Measurements from ENCODE around the gene GINS2. TPM values are rescaled to one million over a fixed set of nuclear protein-coding genes. Genes with fewer than 3 reads are reported as not detected.

The GINS2 gene
- total RNA-seq, 1 experiment from 2014 or later, result 53.3 TPM

DNA sequence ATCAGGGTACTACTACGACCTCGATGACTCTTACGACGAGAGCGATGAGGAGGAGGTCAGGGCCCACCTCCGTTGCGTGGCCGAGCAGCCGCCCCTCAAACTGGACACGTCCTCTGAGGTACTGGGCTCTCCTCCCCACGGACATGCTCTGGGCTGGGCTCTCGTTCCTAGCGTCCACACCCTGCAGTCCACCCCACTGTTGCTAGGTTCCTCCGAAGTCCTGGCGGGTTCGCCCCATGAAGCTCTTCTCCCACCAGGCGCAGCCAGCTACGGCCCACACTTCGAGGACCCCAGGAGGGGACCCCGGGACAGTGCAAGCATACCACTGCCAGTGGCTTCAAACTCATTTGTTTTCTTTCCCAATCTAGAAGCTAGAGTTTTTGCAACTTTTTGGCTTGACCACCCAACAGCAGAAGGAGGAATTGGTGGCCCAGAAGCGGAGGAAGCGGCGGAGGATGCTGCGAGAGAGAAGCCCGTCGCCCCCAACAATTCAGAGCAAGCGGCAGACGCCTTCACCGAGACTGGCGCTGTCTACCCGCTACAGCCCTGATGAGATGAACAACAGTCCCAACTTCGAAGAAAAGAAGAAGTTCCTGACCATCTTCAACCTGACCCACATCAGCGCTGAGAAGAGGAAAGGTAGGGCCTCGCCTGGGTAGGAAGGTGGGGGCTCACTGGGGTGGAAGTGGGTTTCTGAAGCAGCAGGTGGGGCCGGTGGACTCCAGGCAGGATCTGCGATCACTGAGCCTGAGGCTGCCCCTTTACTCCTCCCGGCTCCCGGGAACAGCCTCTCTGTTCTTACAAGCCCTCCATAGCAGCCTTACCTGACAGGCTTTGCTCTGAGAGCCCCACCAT, 25.6 kb downstream of the GINS2 start:
- H2AFZ ChIP-seq (ENCODE audit: low read depth, low read length, poor library complexity, severe bottlenecking), result no peak overlapping the region
- H3K9ac ChIP-seq (ENCODE audit: low read length), result no peak overlapping the region
- H3K4me2 ChIP-seq (ENCODE audit: low read length), result no peak overlapping the region
- peaks cover 62 to 68% of the 10 kb centered on the region in 2 experiments; a peak in 3 of 4 replicates for H3K36me3 ChIP-seq (ENCODE audit: control insufficient read depth in 1 of 2, insufficient read depth in 2 of 2, low read length in 2 of 2)
- H3K27me3 ChIP-seq (ENCODE audit: insufficient read depth, low read length), result no peaks in the 10 kb centered on the region
- H3K4me1 ChIP-seq (ENCODE audit: control insufficient read depth in 1 of 2, insufficient read depth in 2 of 2, low read length in 2 of 2), result 0 out of 4 replicates have a peak, but pooled peaks cover 0 to 3% of the 10 kb centered on the region in 2 experiments
- no peaks in the 10 kb centered on the region for H3K9me3 ChIP-seq (ENCODE audit: control insufficient read depth in 1 of 2, insufficient read depth in 1 of 2, low read depth in 1 of 2, low read length in 2 of 2)
- H3K27ac ChIP-seq (ENCODE audit: low read depth, low read length), result no peak overlapping the region
- no peaks in the 10 kb centered on the region for H3K79me2 ChIP-seq (ENCODE audit: insufficient read depth, low read length)
- DNase-seq (ENCODE audit: low read depth, low spot score) (no peak), ATAC-seq (no peak)
- intact Hi-C loops (cut with micrococcal nuclease), result no loop called here
- no peaks in the 10 kb centered on the region for H4K20me1 ChIP-seq (ENCODE audit: insufficient read depth)
- TF ChIP-seq, protein P1, sequence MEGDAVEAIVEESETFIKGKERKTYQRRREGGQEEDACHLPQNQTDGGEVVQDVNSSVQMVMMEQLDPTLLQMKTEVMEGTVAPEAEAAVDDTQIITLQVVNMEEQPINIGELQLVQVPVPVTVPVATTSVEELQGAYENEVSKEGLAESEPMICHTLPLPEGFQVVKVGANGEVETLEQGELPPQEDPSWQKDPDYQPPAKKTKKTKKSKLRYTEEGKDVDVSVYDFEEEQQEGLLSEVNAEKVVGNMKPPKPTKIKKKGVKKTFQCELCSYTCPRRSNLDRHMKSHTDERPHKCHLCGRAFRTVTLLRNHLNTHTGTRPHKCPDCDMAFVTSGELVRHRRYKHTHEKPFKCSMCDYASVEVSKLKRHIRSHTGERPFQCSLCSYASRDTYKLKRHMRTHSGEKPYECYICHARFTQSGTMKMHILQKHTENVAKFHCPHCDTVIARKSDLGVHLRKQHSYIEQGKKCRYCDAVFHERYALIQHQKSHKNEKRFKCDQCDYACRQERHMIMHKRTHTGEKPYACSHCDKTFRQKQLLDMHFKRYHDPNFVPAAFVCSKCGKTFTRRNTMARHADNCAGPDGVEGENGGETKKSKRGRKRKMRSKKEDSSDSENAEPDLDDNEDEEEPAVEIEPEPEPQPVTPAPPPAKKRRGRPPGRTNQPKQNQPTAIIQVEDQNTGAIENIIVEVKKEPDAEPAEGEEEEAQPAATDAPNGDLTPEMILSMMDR (IDR thresholded peaks at IDR 0.05 in 2 of 3, conservative IDR thresholded peaks at IDR 0.05 in 1 of 3; ENCODE audit: borderline replicate concordance in 1 of 3, insufficient read depth in 1 of 3, low read depth in 2 of 3, low read length in 2 of 3), result no peak
- TF ChIP-seq FOSL1 (IDR thresholded peaks at IDR 0.05; ENCODE audit: low read depth), result no peak
- TF ChIP-seq EGR1 (IDR thresholded peaks at IDR 0.05; ENCODE audit: low read depth), result no peak
- no peak for TF ChIP-seq ATF3 (IDR thresholded peaks at IDR 0.05)
- RAD21 ChIA-PET (ENCODE audit: low non-redundant PET in 1 of 2, low total read pairs in 2 of 2, uncharacterized antibody in 2 of 2, unreplicated experiment in 2 of 2), result no interaction called here
- POLR2A ChIA-PET, result no interaction called here
- BruUV-seq (replicated peaks), result no TSS peak
- no peaks in the 10 kb centered on the region for H3K9me2 ChIP-seq (ENCODE audit: insufficient read depth)
- no peak overlapping the region for H3K4me3 ChIP-seq (replicated peaks in 1 of 2; ENCODE audit: low read depth in 1 of 2, low read length in 2 of 2)
- CTCF ChIA-PET, result no interaction called here

DNA sequence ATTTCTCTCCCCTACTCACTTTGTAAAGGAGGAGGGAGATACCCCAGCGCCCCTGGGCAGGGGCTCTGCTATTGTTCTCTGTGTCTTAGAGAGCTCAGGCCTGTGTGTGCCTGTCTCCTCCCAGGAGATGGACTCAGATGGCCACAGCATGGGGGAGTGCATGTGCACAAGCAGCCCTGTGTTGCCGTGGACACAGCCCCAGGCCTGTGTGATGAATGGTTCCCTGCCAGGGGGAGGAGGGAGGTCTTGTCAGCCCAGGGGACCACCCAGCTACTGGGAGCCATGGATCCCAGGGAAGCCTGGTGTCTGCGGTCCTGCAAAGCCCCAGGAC, 26.3 kb downstream of the GINS2 start:
- no peak overlapping the region for H3K27ac ChIP-seq (ENCODE audit: low read depth, low read length)
- BruUV-seq (replicated peaks), result no TSS peak
- H3K27me3 ChIP-seq (ENCODE audit: insufficient read depth, low read length), result no peaks in the 10 kb centered on the region
- DNase-seq (ENCODE audit: low read depth, low spot score) (no peak), ATAC-seq (no peak)
- RAD21 ChIA-PET (ENCODE audit: low non-redundant PET in 1 of 2, low total read pairs in 2 of 2, uncharacterized antibody in 2 of 2, unreplicated experiment in 2 of 2), result no interaction called here
- no peaks in the 10 kb centered on the region for H3K9me2 ChIP-seq (ENCODE audit: insufficient read depth)
- H3K36me3 ChIP-seq (ENCODE audit: control insufficient read depth in 1 of 2, insufficient read depth in 2 of 2, low read length in 2 of 2), result peaks cover 67 to 69% of the 10 kb centered on the region in 2 experiments
- POLR2A ChIA-PET, result no interaction called here
- H3K9ac ChIP-seq (ENCODE audit: low read length), result no peak overlapping the region
- intact Hi-C loops (cut with micrococcal nuclease), result no loop called here
- no peaks in the 10 kb centered on the region for H3K79me2 ChIP-seq (ENCODE audit: insufficient read depth, low read length)
- H2AFZ ChIP-seq (ENCODE audit: low read depth, low read length, poor library complexity, severe bottlenecking), result no peak overlapping the region
- 0 out of 4 replicates have a peak, but pooled peaks cover 0 to 3% of the 10 kb centered on the region in 2 experiments for H3K4me1 ChIP-seq (ENCODE audit: control insufficient read depth in 1 of 2, insufficient read depth in 2 of 2, low read length in 2 of 2)
- H3K4me3 ChIP-seq (replicated peaks in 1 of 2; ENCODE audit: low read depth in 1 of 2, low read length in 2 of 2), result no peak overlapping the region
- no peak overlapping the region for H3K4me2 ChIP-seq (ENCODE audit: low read length)
- CTCF ChIA-PET, result no interaction called here
- no peaks in the 10 kb centered on the region for H4K20me1 ChIP-seq (ENCODE audit: insufficient read depth)
- no peaks in the 10 kb centered on the region for H3K9me3 ChIP-seq (ENCODE audit: control insufficient read depth in 1 of 2, insufficient read depth in 1 of 2, low read depth in 1 of 2, low read length in 2 of 2)
- no peak for TF ChIP-seq SIN3A (IDR thresholded peaks at IDR 0.05; ENCODE audit: low read depth)
- TF ChIP-seq, protein P2, sequence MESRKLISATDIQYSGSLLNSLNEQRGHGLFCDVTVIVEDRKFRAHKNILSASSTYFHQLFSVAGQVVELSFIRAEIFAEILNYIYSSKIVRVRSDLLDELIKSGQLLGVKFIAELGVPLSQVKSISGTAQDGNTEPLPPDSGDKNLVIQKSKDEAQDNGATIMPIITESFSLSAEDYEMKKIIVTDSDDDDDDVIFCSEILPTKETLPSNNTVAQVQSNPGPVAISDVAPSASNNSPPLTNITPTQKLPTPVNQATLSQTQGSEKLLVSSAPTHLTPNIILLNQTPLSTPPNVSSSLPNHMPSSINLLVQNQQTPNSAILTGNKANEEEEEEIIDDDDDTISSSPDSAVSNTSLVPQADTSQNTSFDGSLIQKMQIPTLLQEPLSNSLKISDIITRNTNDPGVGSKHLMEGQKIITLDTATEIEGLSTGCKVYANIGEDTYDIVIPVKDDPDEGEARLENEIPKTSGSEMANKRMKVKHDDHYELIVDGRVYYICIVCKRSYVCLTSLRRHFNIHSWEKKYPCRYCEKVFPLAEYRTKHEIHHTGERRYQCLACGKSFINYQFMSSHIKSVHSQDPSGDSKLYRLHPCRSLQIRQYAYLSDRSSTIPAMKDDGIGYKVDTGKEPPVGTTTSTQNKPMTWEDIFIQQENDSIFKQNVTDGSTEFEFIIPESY (IDR thresholded peaks at IDR 0.05; ENCODE audit: extremely low read depth, insufficient replicate concordance, low read length), result no peak
- TF ChIP-seq EZH2phosphoT487 (IDR thresholded peaks at IDR 0.05; ENCODE audit: borderline replicate concordance), result no peak
- no peak for TF ChIP-seq CBX3 (IDR thresholded peaks at IDR 0.05; ENCODE audit: low read depth)
- no peak for TF ChIP-seq RAD21 (IDR thresholded peaks at IDR 0.05; ENCODE audit: low read depth)
- TF ChIP-seq TCF7L2 (IDR thresholded peaks at IDR 0.05; ENCODE audit: borderline replicate concordance, extremely low read depth, insufficient read depth, insufficient read length), result no peak
- TF ChIP-seq, protein P1 (IDR thresholded peaks at IDR 0.05 in 2 of 3, conservative IDR thresholded peaks at IDR 0.05 in 1 of 3; ENCODE audit: borderline replicate concordance in 1 of 3, insufficient read depth in 1 of 3, low read depth in 2 of 3, low read length in 2 of 3), result no peak
- TF ChIP-seq ZFX (IDR thresholded peaks at IDR 0.05), result no peak
- no peak for TF ChIP-seq SRF (IDR thresholded peaks at IDR 0.05; ENCODE audit: low read depth)
